ENCODE data around the gene MYO1H. TPM values are rescaled to one million over a fixed set of nuclear protein-coding genes. Genes with fewer than 3 reads are reported as not detected.

Gene MYO1H
- total RNA-seq, 1 donor: not detected

GRCh38 chr12:109463756-109464155 is 116.1 kb downstream of the MYO1H start:
- Histone ChIP-seq H2AFZ (ENCODE audit: low read length) (peak overlapping the region; percentile 68), H3K27ac (ENCODE audit: low read depth, low read length) (peak overlapping the region; percentile 100)

GRCh38 chr12:109464642-109465351 is 117.1 kb downstream of the MYO1H start:
- H3K36me3 ChIP-seq (ENCODE audit: insufficient read depth, low read length): peaks cover 53% of the 10 kb centered on the region
- no peak overlapping the region for H3K4me3 ChIP-seq (ENCODE audit: insufficient read depth, low read length)
- DNase-seq (ENCODE audit: insufficient read length, low spot score, missing footprints): peak; percentile 68
- H3K27ac ChIP-seq (ENCODE audit: low read depth, low read length): peak overlapping the region; percentile 100
- TF ChIP-seq CTCF (IDR thresholded peaks at IDR 0.05; ENCODE audit: extremely low read depth, low read depth, low read length): no peak
- no peak overlapping the region for H2AFZ ChIP-seq (ENCODE audit: low read length)
- peak overlapping the region; percentile 78 for H3K4me2 ChIP-seq (ENCODE audit: insufficient read depth, low read length)
- H3K9me3 ChIP-seq (ENCODE audit: low read depth, low read length): no peaks in the 10 kb centered on the region
- no peaks in the 10 kb centered on the region for H3K27me3 ChIP-seq (ENCODE audit: insufficient read depth, low read length)
- peaks cover 84% of the 10 kb centered on the region for H3K79me2 ChIP-seq (ENCODE audit: insufficient read depth, low read length)
- H3K4me1 ChIP-seq (ENCODE audit: insufficient read depth, low read length): peaks cover 59% of the 10 kb centered on the region
- peaks cover 12% of the 10 kb centered on the region for H4K20me1 ChIP-seq (ENCODE audit: insufficient read depth, low read length)

More at GRCh38 chr12:109463756-109464155, 116.1 kb downstream of the MYO1H start:
- TF ChIP-seq CTCF (IDR thresholded peaks at IDR 0.05; ENCODE audit: extremely low read depth, low read depth, low read length): no peak
- H3K79me2 ChIP-seq (ENCODE audit: insufficient read depth, low read length): peaks cover 84% of the 10 kb centered on the region
- H4K20me1 ChIP-seq (ENCODE audit: insufficient read depth, low read length): peaks cover 4% of the 10 kb centered on the region
- peaks cover 46% of the 10 kb centered on the region for H3K36me3 ChIP-seq (ENCODE audit: insufficient read depth, low read length)
- no peaks in the 10 kb centered on the region for H3K27me3 ChIP-seq (ENCODE audit: insufficient read depth, low read length)
- H3K4me3 ChIP-seq (ENCODE audit: insufficient read depth, low read length): peak overlapping the region; percentile 42
- peak overlapping the region; percentile 78 for H3K4me2 ChIP-seq (ENCODE audit: insufficient read depth, low read length)
- no peaks in the 10 kb centered on the region for H3K9me3 ChIP-seq (ENCODE audit: low read depth, low read length)
- H3K4me1 ChIP-seq (ENCODE audit: insufficient read depth, low read length): peaks cover 69% of the 10 kb centered on the region
- no peak for DNase-seq (ENCODE audit: insufficient read length, low spot score, missing footprints)

- Histone ChIP-seq H2AFZ (ENCODE audit: low read length) (no peak overlapping the region), H3K27me3 (ENCODE audit: insufficient read depth, low read length) (no peaks in the 10 kb centered on the region), H4K20me1 (ENCODE audit: insufficient read depth, low read length) (peaks cover 27% of the 10 kb centered on the region), H3K4me1 (ENCODE audit: insufficient read depth, low read length) (peaks cover 44% of the 10 kb centered on the region), H3K36me3 (ENCODE audit: insufficient read depth, low read length) (peaks cover 58% of the 10 kb centered on the region), H3K9me3 (ENCODE audit: low read depth, low read length) (no peaks in the 10 kb centered on the region), H3K79me2 (ENCODE audit: insufficient read depth, low read length) (peaks cover 84% of the 10 kb centered on the region), H3K27ac (ENCODE audit: low read depth, low read length) (peak overlapping the region; percentile 3), H3K4me3 (ENCODE audit: insufficient read depth, low read length) (no peak overlapping the region), H3K4me2 (ENCODE audit: insufficient read depth, low read length) (no peak overlapping the region)
- TF ChIP-seq CTCF (IDR thresholded peaks at IDR 0.05; ENCODE audit: extremely low read depth, low read depth, low read length): no peak
- DNase-seq (ENCODE audit: insufficient read length, low spot score, missing footprints): no peak
Measured at GRCh38 chr12:109466305-109466704, 118.6 kb downstream of the MYO1H start.

- no peaks in the 10 kb centered on the region for H3K9me3 ChIP-seq (ENCODE audit: low read depth, low read length)
- no peak for DNase-seq (ENCODE audit: insufficient read length, low spot score, missing footprints)
- no peaks in the 10 kb centered on the region for H3K27me3 ChIP-seq (ENCODE audit: insufficient read depth, low read length)
- peaks cover 30% of the 10 kb centered on the region for H4K20me1 ChIP-seq (ENCODE audit: insufficient read depth, low read length)
- H3K4me3 ChIP-seq (ENCODE audit: insufficient read depth, low read length): no peak overlapping the region
- no peak overlapping the region for H3K4me2 ChIP-seq (ENCODE audit: insufficient read depth, low read length)
- H3K4me1 ChIP-seq (ENCODE audit: insufficient read depth, low read length): peaks cover 38% of the 10 kb centered on the region
- no peak for TF ChIP-seq CTCF (IDR thresholded peaks at IDR 0.05; ENCODE audit: extremely low read depth, low read depth, low read length)
- H2AFZ ChIP-seq (ENCODE audit: low read length): no peak overlapping the region
- H3K27ac ChIP-seq (ENCODE audit: low read depth, low read length): peak overlapping the region; percentile 3
- peaks cover 84% of the 10 kb centered on the region for H3K79me2 ChIP-seq (ENCODE audit: insufficient read depth, low read length)
- H3K36me3 ChIP-seq (ENCODE audit: insufficient read depth, low read length): peaks cover 58% of the 10 kb centered on the region
Measured at GRCh38 chr12:109466821-109467220, 119.1 kb downstream of the MYO1H start.
